Choroid plexus epithelial cell (primary cell): ENCODE results near the gene COPS9.

ENCODE experiments used
- DNase-seq: peaks from one replicate; pipeline ENCODE4 v3.0.0-alpha.2; 2010; ENCODE audit warnings: low read depth
- H3K4me3 ChIP-seq: 2 replicates; pipeline ENCODE4 v1.5.1; 2011; ENCODE audit warnings: low read depth, mild to moderate bottlenecking, control low read depth, low read length, moderate library complexity
- TF ChIP-seq, protein P1 (sequence below): conservative IDR thresholded peaks from 2 replicates; pipeline ENCODE4 v1.5.1; 2011; ENCODE audit warnings: low read depth, mild to moderate bottlenecking, control low read depth, inconsistent platforms, low read length, moderate library complexity

The COPS9 gene

DNA sequence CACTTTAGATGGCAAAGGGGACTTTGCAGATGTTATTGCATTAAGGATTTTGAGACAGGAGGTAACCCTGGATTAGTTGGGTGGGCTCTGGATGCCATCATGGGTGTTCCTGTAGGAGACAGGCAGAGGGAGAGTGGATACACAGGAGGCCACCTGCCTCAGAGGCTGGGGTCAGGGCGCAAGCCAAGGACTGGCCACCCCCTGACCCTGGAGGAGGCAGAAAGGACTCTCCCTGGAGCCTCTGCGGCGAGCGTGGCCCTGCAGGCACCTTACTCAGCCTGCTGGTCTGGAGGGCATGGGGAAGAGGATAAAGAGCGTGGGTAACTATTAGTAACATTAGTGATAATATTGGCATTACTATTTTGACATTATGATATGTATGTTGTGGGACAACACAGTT, 25.9 kb upstream of the COPS9 start:
- TF ChIP-seq, protein P1, sequence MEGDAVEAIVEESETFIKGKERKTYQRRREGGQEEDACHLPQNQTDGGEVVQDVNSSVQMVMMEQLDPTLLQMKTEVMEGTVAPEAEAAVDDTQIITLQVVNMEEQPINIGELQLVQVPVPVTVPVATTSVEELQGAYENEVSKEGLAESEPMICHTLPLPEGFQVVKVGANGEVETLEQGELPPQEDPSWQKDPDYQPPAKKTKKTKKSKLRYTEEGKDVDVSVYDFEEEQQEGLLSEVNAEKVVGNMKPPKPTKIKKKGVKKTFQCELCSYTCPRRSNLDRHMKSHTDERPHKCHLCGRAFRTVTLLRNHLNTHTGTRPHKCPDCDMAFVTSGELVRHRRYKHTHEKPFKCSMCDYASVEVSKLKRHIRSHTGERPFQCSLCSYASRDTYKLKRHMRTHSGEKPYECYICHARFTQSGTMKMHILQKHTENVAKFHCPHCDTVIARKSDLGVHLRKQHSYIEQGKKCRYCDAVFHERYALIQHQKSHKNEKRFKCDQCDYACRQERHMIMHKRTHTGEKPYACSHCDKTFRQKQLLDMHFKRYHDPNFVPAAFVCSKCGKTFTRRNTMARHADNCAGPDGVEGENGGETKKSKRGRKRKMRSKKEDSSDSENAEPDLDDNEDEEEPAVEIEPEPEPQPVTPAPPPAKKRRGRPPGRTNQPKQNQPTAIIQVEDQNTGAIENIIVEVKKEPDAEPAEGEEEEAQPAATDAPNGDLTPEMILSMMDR, result no peak
- H3K4me3 ChIP-seq, result no peak overlapping the region
- no peak for DNase-seq

DNA sequence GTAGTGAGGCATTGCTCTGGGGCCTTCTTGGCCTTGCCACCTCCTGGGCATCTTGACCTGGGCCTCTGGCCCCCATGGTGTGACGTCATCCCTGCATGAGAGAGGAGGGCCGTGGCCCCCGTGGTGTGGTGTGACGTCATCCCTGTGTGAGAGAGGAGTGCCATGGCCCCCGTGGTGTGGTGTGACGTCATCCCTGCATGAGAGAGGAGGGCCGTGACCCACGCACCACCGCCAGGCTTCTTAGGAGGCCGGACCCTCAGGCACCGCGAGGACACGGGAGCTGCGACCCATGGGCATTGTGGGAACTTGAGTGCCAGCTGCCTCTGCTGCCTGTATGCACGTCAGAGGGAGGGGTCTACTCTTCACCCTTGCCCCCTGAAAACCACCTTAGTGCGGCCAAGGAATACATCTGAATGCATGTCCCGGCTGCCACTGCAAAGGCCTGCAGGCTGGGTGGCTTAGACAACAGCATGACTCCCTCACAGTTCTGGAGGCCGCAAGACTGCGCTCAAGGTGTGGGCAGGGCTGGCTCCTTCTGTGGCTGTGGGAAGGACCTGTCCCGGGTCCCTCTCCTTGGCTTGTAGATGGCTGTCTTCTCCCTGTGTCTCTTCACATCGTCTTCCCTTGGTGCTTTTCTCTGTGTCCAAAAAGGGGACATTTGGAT, 25.1 kb upstream of the COPS9 start:
- no peak for DNase-seq
- H3K4me3 ChIP-seq, result no peak overlapping the region
- TF ChIP-seq, protein P1, result no peak

DNA sequence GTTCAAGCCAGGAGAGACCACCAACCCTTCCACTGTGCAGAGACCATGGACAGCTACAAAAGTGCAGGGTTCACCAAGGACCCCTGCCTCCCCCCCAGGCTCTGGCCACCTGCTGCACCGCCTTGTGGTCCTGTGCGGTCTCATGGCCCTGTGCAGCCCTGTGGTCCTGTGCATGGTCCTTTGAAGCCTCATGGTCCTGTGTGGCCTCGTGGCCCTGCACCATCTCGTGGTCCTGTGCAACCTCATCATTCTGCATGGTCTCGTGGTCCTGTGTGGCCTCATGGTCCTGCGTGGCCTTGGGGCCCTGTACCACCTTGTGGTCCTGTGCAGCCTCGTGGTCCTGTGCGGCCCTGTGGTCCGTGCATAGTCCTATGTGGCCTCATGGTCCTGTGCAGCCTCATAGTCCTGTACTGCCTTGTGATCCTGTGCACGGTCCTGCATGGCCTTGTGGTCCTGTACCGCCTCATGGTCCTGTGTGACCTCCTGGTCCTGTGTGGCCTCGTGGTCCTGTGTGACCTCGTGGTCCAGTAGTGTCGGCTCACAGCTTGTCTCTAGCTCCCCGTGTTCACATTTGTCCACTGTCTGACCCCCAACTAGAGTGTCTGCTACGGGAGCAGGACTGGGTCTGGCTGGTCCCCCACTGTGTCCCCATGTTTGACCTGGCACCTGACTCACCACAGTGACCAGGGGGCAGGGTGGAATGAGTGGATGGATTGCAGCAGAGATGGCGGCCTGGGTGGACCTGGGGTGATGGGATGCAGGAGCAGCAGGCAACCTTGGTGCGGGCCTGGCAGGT, 24.4 kb upstream of the COPS9 start:
- DNase-seq, result no peak
- no peak overlapping the region for H3K4me3 ChIP-seq
- TF ChIP-seq, protein P1, result no peak

DNA sequence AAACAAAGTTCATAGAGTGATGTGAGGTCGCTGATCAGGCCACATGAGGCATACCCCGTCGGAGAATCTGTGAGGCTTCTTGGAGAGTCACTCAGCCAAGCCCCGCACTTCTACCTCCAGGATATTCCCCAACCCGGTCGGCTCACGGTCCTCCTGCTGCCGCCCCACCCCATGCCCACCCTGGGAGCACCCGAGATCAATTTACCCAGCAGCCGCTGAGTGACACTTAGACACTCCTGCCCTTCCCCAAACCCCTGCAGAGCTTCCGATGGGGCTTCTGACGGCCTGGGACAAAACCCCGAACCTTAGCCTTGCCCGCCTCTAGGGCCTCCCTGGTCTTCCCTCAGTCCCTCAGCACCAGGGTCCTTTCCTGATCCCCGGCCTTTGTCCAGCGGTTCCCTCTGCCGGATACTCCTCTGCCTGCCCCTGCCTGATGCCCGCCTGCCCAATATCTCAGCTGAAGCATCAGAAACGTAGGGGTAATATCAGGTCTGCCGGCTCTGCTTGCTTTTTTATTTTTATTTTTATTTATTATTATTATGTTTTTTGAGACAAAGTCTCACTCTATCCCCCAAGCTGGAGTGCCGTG, 23.2 kb upstream of the COPS9 start:
- TF ChIP-seq, protein P1, result no peak
- H3K4me3 ChIP-seq, result no peak overlapping the region
- DNase-seq, result no peak

DNA sequence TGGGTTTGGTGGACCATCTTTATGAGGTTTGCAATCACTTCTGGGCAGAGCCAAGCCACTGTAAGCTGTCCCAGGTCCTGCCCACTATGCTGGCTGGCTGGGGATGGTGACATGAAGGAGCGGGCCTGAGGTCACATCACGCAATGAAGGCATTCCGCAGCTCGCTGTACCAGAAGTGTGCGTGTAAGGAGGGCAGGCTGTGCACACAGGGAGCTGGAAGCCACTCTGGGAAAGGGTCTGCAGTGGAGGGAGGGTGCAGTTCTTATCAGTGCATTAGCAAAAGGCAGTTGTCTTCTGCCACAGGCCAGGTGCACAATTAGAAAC, 21.0 kb upstream of the COPS9 start:
- H3K4me3 ChIP-seq, result no peak overlapping the region
- TF ChIP-seq, protein P1, result no peak
- no peak for DNase-seq

DNA sequence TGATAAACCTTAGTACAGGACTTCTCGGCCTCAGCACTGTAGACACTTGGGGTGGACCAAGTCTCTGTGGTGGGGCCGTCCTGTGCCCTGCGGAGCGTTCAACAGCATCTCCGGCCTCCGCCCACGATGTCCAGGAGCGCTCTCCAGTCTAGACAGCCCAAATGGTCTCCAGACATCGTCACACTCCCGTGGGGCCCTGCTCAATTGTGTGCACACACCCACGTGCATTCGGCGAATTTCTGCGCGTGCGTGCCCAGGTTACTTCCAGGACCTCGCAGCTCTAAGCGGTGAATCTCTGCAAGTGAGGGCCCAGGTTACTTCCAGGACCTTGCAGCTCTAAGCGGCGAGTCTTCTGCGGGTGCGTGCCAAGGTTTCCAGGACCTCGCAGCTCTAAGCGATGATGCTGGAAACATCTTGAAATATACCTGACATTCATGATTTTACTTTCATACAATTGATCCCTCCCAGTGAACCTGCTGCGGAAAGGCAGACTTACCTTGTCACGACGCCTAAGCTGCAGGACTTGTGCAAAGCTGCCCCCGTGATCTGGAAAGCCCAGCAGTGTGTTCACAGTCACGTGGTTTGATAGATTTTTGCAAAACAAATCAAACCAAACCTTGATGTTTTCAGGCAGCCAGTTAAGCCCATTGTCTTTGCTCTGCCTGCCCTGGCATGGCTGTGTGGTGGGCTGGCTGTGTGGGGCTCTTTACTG, 20.5 kb upstream of the COPS9 start:
- TF ChIP-seq, protein P1, result no peak
- H3K4me3 ChIP-seq, result no peak overlapping the region
- no peak for DNase-seq
